RWPE2 (cell line): Measurements from ENCODE around the gene KLHL14.

ENCODE experiments used
- ATAC-seq: fragments of 200-7000 bp; cut with Tn5 transposase; 3 replicates; pipeline ENCODE4 v1.9.1; 2021; ENCODE audit warnings: low read depth
- DNase-seq: peaks from one replicate; pipeline ENCODE4 v3.0.0-alpha.2; 2020; ENCODE audit warnings: low spot score
- H3K27ac ChIP-seq: fragments of 450-650 bp; 2 replicates; pipeline ENCODE4 v1.5.1; 2017; ENCODE audit warnings: mild to moderate bottlenecking; ENCODE audit not compliant: poor library complexity, severe bottlenecking
- H3K27me3 ChIP-seq: fragments of 250-450 bp; sonication (Bioruptor Pico); 2 replicates; pipeline ENCODE4 v1.5.1; 2021; ENCODE audit warnings: mild to moderate bottlenecking, moderate library complexity; ENCODE audit not compliant: insufficient read depth, poor library complexity, severe bottlenecking
- H3K36me3 ChIP-seq: fragments of 250-450 bp; sonication (Bioruptor Pico); 2 replicates; pipeline ENCODE4 v1.5.1; 2020; ENCODE audit warnings: low read depth, mild to moderate bottlenecking, moderate library complexity
- H3K4me1 ChIP-seq: fragments of 250-450 bp; sonication (Bioruptor Pico); 2 replicates; pipeline ENCODE4 v1.5.1; 2021; ENCODE audit warnings: mild to moderate bottlenecking, moderate library complexity; ENCODE audit not compliant: insufficient read depth, poor library complexity, severe bottlenecking
- H3K4me3 ChIP-seq: fragments of 250-450 bp; sonication (Bioruptor Pico); 2 replicates; pipeline ENCODE4 v1.5.1; 2021; ENCODE audit warnings: mild to moderate bottlenecking, moderate library complexity; ENCODE audit not compliant: severe bottlenecking
- H3K9me3 ChIP-seq: fragments of 250-450 bp; sonication (Bioruptor Pico); 2 replicates; pipeline ENCODE4 v1.5.1; 2021; ENCODE audit warnings: mild to moderate bottlenecking, moderate library complexity; ENCODE audit not compliant: severe bottlenecking
- CTCF ChIP-seq: fragments of 450-650 bp; IDR thresholded peaks from one replicate; pipeline ENCODE4 v1.5.1; 2017; ENCODE audit warnings: mild to moderate bottlenecking, moderate library complexity; ENCODE audit not compliant: poor library complexity, severe bottlenecking

The KLHL14 gene

GRCh38 chr18:32767400-32767799 lies 5.4 kb downstream of the KLHL14 start:
- H3K4me1 ChIP-seq: no peaks in the 10 kb centered on the region
- no peak overlapping the region for H3K27ac ChIP-seq
- DNase-seq (no peak), ATAC-seq (no peak)
- H3K27me3 ChIP-seq: peaks cover 59% of the 10 kb centered on the region
- no peak for TF ChIP-seq CTCF
- H3K9me3 ChIP-seq: no peaks in the 10 kb centered on the region
- no peaks in the 10 kb centered on the region for H3K36me3 ChIP-seq
- no peak overlapping the region for H3K4me3 ChIP-seq

- H3K4me3 ChIP-seq: no peak overlapping the region
- no peaks in the 10 kb centered on the region for H3K4me1 ChIP-seq
- H3K36me3 ChIP-seq: no peaks in the 10 kb centered on the region
- H3K27ac ChIP-seq: no peak overlapping the region
- DNase-seq: no peak
- H3K27me3 ChIP-seq: peaks cover 38% of the 10 kb centered on the region
- ATAC-seq: no peak
- no peak for TF ChIP-seq CTCF
- H3K9me3 ChIP-seq: no peaks in the 10 kb centered on the region
Measured at GRCh38 chr18:32764611-32765244, 8.1 kb downstream of the KLHL14 start.

- Histone ChIP-seq H3K36me3 (no peaks in the 10 kb centered on the region), H3K27me3 (peaks cover 26% of the 10 kb centered on the region), H3K4me1 (no peaks in the 10 kb centered on the region), H3K9me3 (no peaks in the 10 kb centered on the region), H3K4me3 (no peak overlapping the region), H3K27ac (no peak overlapping the region)
- no peak for ATAC-seq
- no peak for TF ChIP-seq CTCF
- no peak for DNase-seq
Measured at GRCh38 chr18:32763293-32763692, 9.5 kb downstream of the KLHL14 start.

DNA sequence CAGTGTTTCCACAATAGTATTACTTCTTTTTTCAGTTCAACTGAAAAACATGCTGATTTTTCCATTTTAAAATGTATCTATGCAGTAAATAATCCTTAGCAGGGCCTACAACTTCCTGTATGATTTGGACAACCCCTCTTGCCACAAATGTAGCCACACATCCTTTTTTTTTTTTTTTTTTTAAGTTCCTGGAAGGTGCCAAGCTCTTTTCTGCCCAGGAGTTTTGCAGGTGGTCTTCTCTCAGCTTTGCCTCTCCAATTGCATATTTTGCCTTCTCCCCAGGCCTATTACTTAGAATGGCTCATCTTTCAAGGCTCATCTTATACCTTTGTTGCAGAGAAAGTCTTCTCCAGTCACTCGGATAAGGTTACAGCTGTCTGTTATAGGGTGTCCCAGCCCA lies 11.6 kb downstream of the KLHL14 start:
- DNase-seq (no peak), ATAC-seq (no peak)
- Histone ChIP-seq H3K27me3 (peaks cover 7% of the 10 kb centered on the region), H3K4me1 (no peaks in the 10 kb centered on the region), H3K4me3 (no peak overlapping the region), H3K27ac (no peak overlapping the region), H3K36me3 (no peaks in the 10 kb centered on the region), H3K9me3 (no peaks in the 10 kb centered on the region)
- TF ChIP-seq CTCF: no peak

DNA sequence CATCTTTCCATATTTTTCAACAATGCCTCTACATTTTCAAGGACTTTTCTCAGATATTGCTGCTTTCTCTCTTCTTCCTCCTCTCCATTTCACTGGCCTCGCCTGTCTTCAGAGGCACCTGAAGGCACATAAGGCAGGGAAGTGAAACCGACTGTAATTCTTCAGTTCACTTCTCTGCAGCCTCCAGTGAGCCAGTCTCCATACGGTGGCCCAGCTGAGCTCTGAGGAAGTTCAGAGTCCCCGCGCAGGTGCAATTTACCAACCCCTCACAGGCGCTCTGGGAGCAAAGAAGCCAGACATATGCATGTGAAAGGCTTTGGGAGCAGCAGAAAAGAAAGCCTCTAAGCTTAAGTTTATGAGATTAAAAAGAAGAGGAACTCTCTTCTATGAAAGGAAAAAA lies 12.4 kb downstream of the KLHL14 start:
- Histone ChIP-seq H3K4me1 (no peaks in the 10 kb centered on the region), H3K4me3 (no peak overlapping the region), H3K27ac (no peak overlapping the region), H3K36me3 (no peaks in the 10 kb centered on the region), H3K27me3 (peaks cover 2% of the 10 kb centered on the region), H3K9me3 (no peaks in the 10 kb centered on the region)
- no peak for ATAC-seq
- TF ChIP-seq CTCF: no peak
- no peak for DNase-seq
